SJSA1 (cell line): ENCODE measurements around the gene RELN. TPM values are rescaled to one million over a fixed set of nuclear protein-coding genes. Genes with fewer than 3 reads are reported as not detected.

Experiments
- DNase-seq, 2 experiments: peaks; one replicate each; pipeline ENCODE4 v3.0.0-alpha.2; 2015 to 2020; ENCODE audit warnings: low spot score in 2 of 2, low read depth in 1 of 2
- H3K27ac ChIP-seq: fragments of 250-450 bp; sonication (Bioruptor Pico); 2 replicates; pipeline ENCODE4 v1.5.1; 2020; ENCODE audit warnings: mild to moderate bottlenecking, moderate library complexity
- H3K27me3 ChIP-seq: fragments of 250-450 bp; sonication (Bioruptor Pico); replicated peaks from 2 replicates; pipeline ENCODE4 v1.5.1; 2020; ENCODE audit warnings: mild to moderate bottlenecking, moderate library complexity
- H3K36me3 ChIP-seq: fragments of 250-450 bp; sonication (Bioruptor Pico); 2 replicates; pipeline ENCODE4 v1.5.1; 2020; ENCODE audit warnings: mild to moderate bottlenecking
- H3K4me1 ChIP-seq: fragments of 250-450 bp; sonication (Bioruptor Pico); replicated peaks from 2 replicates; pipeline ENCODE4 v1.6.1; 2021; ENCODE audit warnings: mild to moderate bottlenecking
- H3K4me3 ChIP-seq: fragments of 250-450 bp; sonication (Bioruptor Pico); 2 replicates; pipeline ENCODE4 v1.5.1; 2020; ENCODE audit warnings: mild to moderate bottlenecking
- H3K9me3 ChIP-seq: fragments of 250-450 bp; sonication (Bioruptor Pico); replicated peaks from 2 replicates; pipeline ENCODE4 v1.5.1; 2020; ENCODE audit warnings: mild to moderate bottlenecking
- total RNA-seq: library from RNA; depleted of rRNA; stranded (reverse); fragments of >200 nt; shearing (Covaris generic); gene quantifications from 2 replicates; pipeline ENCODE4 v1.2.3, GENCODE V29; 2014

RELN gene
- total RNA-seq, 1 experiment from 2014 or later, result 0.03 TPM

DNA sequence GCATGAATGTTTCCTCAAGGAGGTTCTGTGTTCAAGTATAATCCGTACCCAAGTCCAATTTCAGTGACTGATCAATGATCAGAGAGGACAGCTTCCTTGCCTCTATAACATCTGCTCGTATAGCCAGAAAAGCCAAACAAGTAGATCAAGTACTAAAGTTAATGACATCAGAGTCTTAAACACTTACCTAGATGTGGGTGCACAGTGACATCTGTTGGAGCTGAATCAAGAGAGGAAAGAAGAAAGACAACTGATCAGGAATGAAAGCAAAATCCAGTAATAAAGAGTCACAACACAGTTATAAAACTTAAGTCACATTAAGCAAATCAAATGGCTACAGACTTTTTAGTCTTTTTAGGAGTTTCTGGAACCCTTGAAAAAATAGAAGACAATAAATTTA lies 236.5 kb downstream of the RELN start:
- no peak for DNase-seq

DNA sequence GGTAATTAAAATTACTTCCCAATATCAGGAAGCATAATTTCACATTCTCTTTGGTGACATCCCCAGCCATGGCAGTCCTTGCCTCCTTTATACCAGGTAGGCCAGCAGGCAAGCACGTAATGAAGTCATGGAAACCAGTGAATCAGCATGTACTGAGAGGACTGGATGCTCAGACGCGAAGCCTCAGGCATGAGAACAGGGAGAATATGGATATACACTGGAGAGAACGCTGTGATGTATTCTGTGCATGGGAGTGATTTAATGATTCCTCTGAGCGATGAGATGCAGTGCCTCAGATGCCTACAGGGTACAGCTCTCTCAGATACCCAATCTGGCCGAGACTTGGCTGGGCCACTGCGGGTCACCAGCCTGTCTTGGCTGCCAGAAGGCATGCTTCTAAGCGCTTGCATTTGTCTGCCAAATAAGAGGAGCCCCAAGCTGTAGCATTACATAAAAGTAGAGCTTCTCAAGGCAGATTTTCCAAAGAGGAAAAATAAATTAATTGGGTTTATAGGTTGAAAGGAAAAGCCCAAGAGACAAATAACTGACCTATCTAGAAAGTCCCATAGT lies 238.1 kb downstream of the RELN start:
- no peak for DNase-seq

More for the DNA sequence above, 236.5 kb downstream of the RELN start:
- H3K27ac ChIP-seq, result no peak overlapping the region
- no peaks in the 10 kb centered on the region for H3K27me3 ChIP-seq
- no peaks in the 10 kb centered on the region for H3K36me3 ChIP-seq
- H3K4me1 ChIP-seq, result no peaks in the 10 kb centered on the region
- no peaks in the 10 kb centered on the region for H3K9me3 ChIP-seq
- H3K4me3 ChIP-seq, result no peak overlapping the region

DNA sequence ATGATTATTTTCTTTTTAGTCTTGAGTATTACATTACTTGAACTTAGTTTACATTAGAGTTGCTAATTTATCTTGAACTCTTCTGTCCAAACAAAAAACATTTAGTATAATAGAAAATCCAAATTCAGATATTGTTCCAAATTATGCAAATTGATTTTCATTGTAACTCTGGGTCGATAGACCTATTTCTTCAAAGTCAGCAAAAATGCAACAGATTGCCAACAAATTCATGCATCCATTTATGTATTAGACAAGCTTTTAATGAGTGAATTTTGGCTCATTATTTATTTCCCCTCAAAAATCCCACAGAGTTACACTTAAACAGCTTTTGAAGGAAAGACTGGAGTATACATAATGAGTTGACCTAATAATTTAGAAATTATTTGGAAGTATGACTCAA lies 240.8 kb downstream of the RELN start:
- Histone ChIP-seq H3K36me3 (no peaks in the 10 kb centered on the region), H3K27ac (no peak overlapping the region), H3K4me3 (no peak overlapping the region), H3K4me1 (no peaks in the 10 kb centered on the region), H3K27me3 (no peaks in the 10 kb centered on the region), H3K9me3 (no peaks in the 10 kb centered on the region)
- no peak for DNase-seq

More for the DNA sequence above, 238.1 kb downstream of the RELN start:
- no peaks in the 10 kb centered on the region for H3K9me3 ChIP-seq
- H3K36me3 ChIP-seq, result no peaks in the 10 kb centered on the region
- H3K4me3 ChIP-seq, result no peak overlapping the region
- no peak overlapping the region for H3K27ac ChIP-seq
- H3K4me1 ChIP-seq, result no peaks in the 10 kb centered on the region
- H3K27me3 ChIP-seq, result no peaks in the 10 kb centered on the region

DNA sequence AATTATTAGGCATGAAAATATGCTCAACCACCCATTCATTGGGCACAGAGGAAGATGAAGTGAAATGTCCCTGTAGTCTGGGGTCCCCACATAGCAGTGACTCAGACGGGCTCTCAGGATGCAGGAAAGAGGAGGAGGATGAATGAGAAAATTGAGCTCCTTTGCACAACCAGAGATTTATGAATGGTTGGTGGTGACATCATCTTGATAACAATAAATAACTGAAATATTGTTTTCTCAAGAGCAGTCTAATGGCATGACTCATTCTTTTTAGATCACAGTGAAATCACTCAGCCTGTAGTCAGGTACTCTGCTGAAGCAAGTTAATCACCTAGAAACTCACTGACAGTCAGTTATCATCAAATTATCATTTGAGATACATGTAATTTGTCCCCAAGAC lies 254.1 kb downstream of the RELN start:
- Histone ChIP-seq H3K27me3 (no peaks in the 10 kb centered on the region), H3K4me1 (no peaks in the 10 kb centered on the region), H3K27ac (no peak overlapping the region), H3K36me3 (no peaks in the 10 kb centered on the region), H3K9me3 (0 out of 2 replicates have a peak, but pooled peaks cover 3% of the 10 kb centered on the region), H3K4me3 (no peak overlapping the region)
- no peak for DNase-seq

DNA sequence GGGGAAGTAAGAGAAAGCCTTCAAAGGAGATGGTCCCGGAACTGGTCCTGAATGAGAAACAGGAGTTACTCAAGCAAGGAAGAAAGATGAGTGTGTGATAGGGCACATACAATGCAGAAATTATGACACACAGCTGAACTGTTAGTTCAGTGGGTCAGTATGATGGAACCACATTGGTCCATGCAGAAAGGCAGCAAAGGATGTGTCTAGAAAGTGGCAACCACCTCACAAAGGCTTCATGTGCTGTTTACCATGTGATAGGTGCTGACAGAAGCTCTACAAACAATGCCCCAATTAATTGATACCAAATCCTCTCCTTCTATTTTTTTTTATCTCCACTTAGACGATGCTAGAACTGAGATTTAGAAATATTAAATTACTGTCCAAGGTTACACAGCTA lies 258.3 kb downstream of the RELN start:
- Histone ChIP-seq H3K4me1 (no peaks in the 10 kb centered on the region), H3K27me3 (no peaks in the 10 kb centered on the region), H3K36me3 (no peaks in the 10 kb centered on the region), H3K27ac (no peak overlapping the region), H3K9me3 (0 out of 2 replicates have a peak, but pooled peaks cover 3% of the 10 kb centered on the region), H3K4me3 (no peak overlapping the region)
- no peak for DNase-seq

DNA sequence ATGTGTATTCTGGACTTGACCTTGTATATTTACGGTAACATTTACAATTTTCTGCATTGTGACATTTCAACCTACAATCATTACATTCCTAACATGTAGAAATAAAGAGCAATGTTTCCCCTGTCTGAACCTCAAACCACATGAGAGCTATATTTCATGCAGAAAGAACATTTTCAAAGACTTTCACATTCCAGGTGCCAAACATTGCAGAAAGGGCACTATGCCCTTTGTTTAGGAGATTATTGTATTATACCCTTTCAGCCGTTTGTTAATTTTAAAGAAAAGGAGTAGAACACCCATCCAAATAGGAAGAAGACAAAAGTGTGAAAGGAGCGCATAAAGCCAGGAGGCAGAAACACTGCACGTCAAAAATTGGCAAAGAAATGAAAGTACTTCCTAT lies 260.4 kb downstream of the RELN start:
- Histone ChIP-seq H3K27me3 (no peaks in the 10 kb centered on the region), H3K9me3 (0 out of 2 replicates have a peak, but pooled peaks cover 3% of the 10 kb centered on the region), H3K27ac (no peak overlapping the region), H3K36me3 (no peaks in the 10 kb centered on the region), H3K4me1 (no peaks in the 10 kb centered on the region), H3K4me3 (no peak overlapping the region)
- DNase-seq, result no peak

DNA sequence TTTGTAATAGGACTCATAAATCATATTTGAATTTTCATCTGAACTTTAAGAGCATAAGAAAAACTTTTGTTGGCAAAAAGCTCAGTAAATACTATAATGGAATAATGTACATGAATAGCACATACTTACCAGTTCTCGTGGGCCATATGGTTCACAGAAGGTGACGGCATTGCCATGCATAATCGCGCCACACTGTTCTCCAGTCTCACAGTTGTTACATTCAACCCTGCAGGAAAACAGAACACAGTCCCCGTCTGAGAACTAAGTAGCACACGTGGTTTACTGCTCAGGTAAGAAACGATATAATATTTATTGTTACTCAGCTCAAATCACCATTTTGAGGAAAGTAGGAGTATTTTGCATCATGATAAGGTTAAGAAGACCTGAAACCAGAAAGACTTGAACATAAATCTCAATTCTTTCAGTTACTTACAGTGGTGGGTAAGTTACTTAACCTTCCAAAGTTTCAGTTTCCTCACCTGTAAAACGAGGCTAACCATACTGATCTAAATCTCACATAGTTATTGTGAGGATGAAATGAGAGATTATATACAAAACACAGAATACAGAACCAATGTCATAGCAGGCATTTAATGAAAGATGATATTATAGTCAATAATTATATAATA lies 261.4 kb downstream of the RELN start:
- Histone ChIP-seq H3K4me3 (no peak overlapping the region), H3K27ac (no peak overlapping the region), H3K4me1 (no peaks in the 10 kb centered on the region), H3K36me3 (no peaks in the 10 kb centered on the region), H3K9me3 (0 out of 2 replicates have a peak, but pooled peaks cover 3% of the 10 kb centered on the region), H3K27me3 (no peaks in the 10 kb centered on the region)
- DNase-seq, result no peak

DNA sequence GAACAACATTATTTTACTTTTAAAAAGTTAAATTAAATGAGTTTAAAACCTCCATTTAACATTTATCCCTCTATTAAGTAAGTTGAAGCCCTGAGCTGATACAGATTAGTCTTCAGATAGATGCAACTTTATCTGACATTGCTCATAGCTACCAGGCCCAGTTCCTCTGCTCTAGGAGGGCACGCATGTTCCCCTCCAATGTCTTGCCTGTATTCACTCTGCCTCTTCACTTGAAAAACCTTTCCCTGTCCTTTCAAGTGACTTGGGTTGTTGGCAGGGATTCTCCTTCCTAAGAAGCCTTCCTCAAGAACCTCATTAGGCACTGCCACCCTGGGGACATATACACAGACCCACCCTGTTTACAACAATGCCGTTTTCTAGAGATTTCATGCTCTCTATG lies 270.4 kb downstream of the RELN start:
- Histone ChIP-seq H3K4me3 (no peak overlapping the region), H3K9me3 (no peaks in the 10 kb centered on the region), H3K27ac (no peak overlapping the region), H3K4me1 (0 out of 2 replicates have a peak, but pooled peaks cover 3% of the 10 kb centered on the region), H3K36me3 (no peaks in the 10 kb centered on the region), H3K27me3 (no peaks in the 10 kb centered on the region)
- no peak for DNase-seq

DNA sequence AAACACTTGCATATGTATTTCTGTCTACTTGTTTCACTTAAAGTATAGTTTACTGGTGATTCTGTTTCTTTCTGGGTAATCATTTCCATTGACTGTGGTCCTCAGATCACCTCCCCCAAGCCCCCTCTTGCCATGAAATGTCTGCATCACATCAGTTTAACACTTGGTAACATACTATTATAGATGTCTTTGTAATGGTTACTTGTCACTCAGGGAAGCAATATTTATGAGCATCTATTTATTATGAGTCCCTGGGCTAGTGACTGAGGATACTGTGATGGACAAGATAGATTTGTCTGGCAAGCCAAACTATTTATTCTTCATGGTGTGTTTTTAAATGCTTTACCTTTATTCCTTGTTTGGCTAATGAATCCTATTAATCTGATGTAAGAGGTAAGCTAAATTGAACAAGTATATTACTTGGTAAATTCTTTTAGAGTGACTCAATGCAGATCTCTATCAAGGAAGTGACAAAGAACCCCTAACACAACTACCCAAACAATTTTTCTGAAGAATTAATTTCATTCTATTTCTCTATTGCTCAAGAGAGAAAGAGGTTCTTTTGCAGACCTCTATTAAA lies 270.9 kb downstream of the RELN start:
- H3K4me3 ChIP-seq, result no peak overlapping the region
- H3K4me1 ChIP-seq, result 0 out of 2 replicates have a peak, but pooled peaks cover 3% of the 10 kb centered on the region
- H3K9me3 ChIP-seq, result no peaks in the 10 kb centered on the region
- DNase-seq, result no peak
- no peak overlapping the region for H3K27ac ChIP-seq
- H3K27me3 ChIP-seq, result no peaks in the 10 kb centered on the region
- H3K36me3 ChIP-seq, result no peaks in the 10 kb centered on the region

DNA sequence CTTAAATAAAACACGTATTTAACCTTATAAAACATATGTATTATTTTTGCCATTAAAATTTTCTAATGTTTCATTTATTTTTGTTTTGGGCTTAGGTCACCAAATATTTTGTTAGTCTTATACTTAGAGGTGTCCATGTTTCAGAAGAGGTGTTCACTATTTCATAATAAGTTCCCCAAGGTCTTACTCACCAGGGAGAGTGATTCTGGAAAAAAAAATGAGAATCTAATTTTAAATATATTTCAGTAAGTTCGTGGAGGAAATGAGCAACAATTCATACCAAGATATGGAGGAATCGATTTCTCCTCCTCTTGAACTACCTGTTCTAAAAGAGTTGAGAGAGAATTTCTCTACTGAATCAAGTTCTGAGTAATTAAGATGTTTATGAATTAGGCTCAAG lies 271.9 kb downstream of the RELN start:
- Histone ChIP-seq H3K9me3 (no peaks in the 10 kb centered on the region), H3K4me1 (0 out of 2 replicates have a peak, but pooled peaks cover 3% of the 10 kb centered on the region), H3K27me3 (no peaks in the 10 kb centered on the region), H3K36me3 (no peaks in the 10 kb centered on the region), H3K4me3 (no peak overlapping the region), H3K27ac (no peak overlapping the region)
- no peak for DNase-seq

DNA sequence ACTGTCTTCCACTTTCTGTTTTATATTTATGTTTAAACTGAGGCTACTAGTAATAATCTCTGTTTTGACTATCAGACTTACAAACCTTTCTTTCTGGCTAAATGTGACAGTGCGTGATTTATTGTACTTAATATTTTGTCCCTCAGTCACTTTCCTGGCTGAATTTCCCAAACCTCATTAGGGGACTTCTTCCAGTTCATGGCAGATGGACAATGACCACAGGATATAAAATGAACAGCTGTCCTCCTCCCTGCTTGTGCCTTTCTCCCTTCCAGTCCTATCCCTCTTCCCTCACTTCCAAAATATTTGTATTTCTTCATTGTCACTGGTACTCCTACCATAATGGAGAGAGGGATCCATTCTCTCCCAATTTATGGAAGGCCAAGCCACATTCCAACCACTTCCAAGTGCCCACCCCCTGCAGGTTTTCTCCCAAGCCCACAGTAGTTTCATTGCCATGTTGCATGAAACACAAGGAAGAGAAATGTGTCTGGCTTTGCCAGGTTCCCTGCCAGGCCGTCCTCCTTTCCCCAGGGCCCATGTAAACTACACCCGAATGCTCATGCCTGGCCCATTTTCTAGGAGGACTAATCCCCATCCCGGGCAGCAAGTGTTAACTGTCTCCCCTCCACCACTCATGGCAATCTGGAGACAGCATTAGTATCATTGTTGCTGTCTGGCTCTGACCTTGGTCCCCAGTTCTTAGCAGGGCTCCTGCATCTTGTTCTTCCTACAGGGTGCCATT lies 273.9 kb downstream of the RELN start:
- no peak overlapping the region for H3K27ac ChIP-seq
- no peak overlapping the region for H3K4me3 ChIP-seq
- H3K27me3 ChIP-seq, result no peaks in the 10 kb centered on the region
- no peaks in the 10 kb centered on the region for H3K36me3 ChIP-seq
- 0 out of 2 replicates have a peak, but pooled peaks cover 3% of the 10 kb centered on the region for H3K4me1 ChIP-seq
- no peak for DNase-seq
- H3K9me3 ChIP-seq, result no peaks in the 10 kb centered on the region

DNA sequence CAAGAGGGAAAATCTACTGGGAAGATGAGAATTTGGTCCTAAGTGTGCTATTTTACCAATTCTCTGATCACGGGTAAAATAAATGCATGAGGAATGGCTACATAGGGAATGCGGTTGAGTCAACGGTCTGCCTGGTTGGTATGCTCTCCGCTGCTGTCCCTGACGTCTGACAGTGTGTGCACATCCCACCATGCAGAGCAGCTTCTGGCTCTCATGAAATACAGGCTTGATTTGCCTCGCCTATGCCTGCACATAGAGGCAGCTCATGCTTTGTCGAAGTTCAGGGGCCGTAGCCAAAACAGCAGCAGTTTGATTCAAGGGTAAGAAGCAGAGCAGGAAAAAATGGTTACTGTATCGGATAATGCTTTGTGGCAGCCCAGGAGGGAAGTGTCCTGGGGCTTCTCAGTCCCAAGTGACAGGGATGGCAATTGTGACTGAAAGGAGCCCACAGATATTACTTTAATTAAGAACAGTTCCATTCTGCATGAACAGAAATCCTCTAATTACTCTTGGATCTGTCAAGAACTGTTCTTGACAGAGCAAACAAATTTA lies 275.0 kb downstream of the RELN start:
- DNase-seq, result no peak
- H3K27me3 ChIP-seq, result no peaks in the 10 kb centered on the region
- no peak overlapping the region for H3K4me3 ChIP-seq
- no peaks in the 10 kb centered on the region for H3K9me3 ChIP-seq
- no peak overlapping the region for H3K27ac ChIP-seq
- no peaks in the 10 kb centered on the region for H3K36me3 ChIP-seq
- 0 out of 2 replicates have a peak, but pooled peaks cover 3% of the 10 kb centered on the region for H3K4me1 ChIP-seq

DNA sequence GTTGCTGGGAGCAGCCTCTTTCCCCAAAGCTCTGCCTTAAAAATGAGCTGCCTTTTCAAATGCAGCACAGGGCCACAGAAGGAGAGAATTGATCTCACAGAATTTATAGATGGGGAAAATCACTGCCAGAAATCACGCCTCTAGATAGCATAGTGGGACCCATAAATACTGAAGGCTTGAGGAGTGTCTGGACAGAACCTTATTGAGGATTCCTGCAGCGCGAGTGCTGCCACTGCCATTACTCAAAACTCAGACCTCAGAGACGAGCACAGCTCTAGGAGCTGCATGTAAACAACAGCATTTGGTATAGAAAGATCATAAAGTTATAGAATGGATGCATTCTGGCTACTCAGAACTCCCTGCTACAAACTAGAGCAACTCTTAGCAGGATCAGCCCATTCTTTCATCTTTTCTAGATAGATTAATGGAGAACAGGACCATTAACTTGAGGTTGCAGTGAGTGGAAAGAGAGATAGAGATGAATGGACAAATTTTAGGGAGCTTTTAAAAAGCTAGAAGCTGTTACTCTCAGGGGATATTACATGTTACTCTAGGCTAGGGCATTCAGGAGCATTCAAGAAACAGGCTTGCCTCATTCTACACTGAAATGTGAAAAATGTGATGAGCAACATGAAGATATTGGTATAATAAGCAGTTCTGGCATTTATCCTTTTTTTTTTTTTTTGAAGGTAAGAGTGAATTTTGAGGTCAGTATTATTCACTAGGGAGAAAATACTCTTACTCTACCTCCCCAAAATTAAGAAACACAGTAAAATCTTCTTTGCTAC lies 276.3 kb downstream of the RELN start:
- H3K4me1 ChIP-seq, result no peaks in the 10 kb centered on the region

More for the DNA sequence above, 276.3 kb downstream of the RELN start:
- H3K9me3 ChIP-seq, result no peaks in the 10 kb centered on the region
- no peak overlapping the region for H3K27ac ChIP-seq
- H3K4me3 ChIP-seq, result no peak overlapping the region
- H3K36me3 ChIP-seq, result no peaks in the 10 kb centered on the region
- DNase-seq, result no peak
- H3K27me3 ChIP-seq, result no peaks in the 10 kb centered on the region
